Globus pallidus (tissue), 1 donor: Measurements from ENCODE around the gene SNRPA.
"Not testable (repeated sequence)": the region's sequence is repeated elsewhere in the genome, so short reads cannot be mapped to it uniquely, and the experiment has no call there.

Source experiments
- DNase-seq: peaks from one replicate; pipeline ENCODE4 v3.0.0-alpha.2; 2015; ENCODE audit warnings: low spot score

The SNRPA gene

GRCh38 chr19:40802300-40803169, 51.5 kb downstream of the SNRPA start:
- no peak for DNase-seq

GRCh38 chr19:40803170-40803856, 52.3 kb downstream of the SNRPA start:
- no peak for DNase-seq

- DNase-seq, result no peak
Measured at GRCh38 chr19:40803857-40804782, 53.1 kb downstream of the SNRPA start.

DNA sequence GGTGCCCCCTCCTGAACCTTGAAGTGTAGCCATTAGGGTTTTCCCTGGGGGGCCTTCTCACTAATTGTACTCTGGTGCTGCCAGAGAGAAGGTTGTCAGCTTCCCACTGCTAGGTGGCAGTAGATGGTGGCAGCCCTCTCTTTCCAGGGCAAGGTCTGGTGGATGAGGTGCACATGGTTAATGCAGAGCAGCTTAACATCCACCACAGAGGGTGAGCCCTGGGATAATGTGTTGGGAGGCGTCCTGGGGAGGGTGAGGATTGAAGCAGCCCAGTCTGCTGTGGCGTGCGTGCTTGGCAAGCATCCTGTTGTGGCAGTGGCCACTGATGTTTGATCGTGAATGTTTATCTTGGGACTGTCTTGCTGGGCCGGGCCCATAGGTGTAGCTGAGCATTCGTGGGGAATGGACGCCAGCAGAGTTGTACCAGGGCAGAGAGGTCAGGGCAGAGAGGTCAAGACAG, 53.8 kb downstream of the SNRPA start:
- DNase-seq, result no peak

- no peak for DNase-seq
Measured at GRCh38 chr19:40805258-40805868, 54.4 kb downstream of the SNRPA start.

- peak; percentile 97 for DNase-seq
Measured at GRCh38 chr19:40806423-40807146, 55.6 kb downstream of the SNRPA start.

DNA sequence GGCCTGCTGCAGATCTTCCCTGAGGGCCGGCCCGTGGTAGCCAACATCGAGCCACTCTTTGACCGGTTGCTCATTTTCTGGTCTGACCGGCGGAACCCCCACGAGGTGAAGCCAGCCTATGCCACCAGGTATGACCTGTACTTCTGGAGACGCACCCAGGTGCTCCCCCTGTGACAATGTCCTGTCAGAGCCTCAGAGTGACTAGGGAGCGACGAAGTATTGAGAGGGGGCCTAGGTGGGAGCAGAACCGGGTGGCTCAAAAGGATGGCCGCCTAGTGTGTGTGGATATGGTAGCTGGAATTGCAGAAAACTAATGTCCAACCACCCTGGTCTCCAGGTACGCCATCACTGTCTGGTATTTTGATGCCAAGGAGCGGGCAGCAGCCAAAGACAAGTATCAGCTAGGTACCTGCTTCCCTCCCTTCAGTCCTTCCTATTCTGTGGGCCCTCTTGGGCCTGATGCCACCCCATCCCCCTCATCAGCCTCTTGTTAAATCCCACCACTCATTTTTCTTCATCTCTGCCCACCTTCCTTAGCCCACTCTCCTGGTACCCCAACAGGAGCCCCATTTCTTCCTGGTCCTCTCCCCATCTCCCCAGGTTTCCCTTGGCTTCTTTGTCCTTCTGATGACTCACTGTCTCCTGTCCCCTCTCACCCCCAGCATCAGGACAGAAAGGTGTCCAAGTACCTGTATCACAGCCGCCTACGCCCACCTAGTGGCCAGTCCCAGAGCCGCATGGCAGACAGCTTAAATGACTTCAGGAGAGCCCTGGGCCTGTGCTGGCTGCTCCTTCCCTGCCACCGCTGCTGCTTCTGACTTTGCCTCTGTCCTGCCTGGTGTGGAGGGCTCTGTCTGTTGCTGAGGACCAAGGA, 56.4 kb downstream of the SNRPA start:
- DNase-seq, result no peak

GRCh38 chr19:40808021-40808325, 57.0 kb downstream of the SNRPA start:
- no peak for DNase-seq

DNA sequence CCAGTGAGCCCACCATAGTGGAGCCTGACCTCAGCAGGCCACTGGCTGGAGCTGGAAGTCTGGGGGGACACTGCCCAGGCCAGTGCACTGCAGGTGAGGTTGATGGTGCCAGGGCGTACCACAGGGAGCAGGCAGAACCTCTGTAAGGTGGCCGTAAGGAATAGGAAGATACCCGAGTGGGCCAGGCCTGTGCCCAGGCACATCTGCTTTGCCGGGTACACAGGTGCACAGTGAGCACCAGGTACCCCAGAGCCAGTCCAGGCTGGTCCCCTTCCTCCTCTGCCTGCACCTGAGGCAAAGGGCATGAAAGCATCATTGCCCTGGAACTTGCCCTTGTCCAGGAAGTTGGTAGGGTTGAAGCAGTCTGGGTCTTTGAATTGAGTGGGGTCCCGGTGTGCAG, 57.5 kb downstream of the SNRPA start:
- no peak for DNase-seq

DNA sequence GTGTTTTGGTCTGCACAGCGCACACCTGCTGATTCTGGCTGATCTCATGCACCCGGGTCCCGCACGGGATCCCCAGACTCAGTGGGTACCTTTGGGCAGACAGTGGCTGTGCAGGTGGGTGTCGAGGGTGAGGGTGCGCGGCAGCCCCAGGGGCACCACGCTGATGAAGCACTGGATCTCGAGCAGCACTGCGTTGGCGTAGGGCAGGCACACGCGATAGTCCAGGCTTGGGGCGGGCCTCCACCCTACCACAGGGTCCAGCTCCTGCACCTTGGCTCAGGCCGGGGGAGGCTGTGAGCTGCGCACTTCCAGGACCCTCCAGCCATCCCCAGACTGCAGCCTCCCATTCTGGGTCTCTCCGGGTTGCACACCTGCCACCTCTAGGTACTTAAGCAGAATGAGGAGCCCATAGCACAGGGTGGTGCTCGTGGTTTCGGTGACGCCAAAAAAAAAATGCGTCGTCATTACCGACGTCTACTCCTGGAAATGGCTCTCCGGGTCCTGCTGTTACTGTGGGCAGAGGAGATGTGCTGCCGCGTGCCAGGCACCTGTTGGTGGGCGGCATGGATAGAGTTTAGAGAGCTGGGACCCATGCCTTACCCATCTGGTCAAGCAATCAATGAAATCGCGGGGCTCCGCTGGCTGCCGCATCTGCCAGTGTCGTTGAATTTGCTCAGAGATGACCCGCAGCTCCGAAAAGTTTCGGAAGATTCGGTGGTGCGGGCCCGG, 58.5 kb downstream of the SNRPA start:
- no peak for DNase-seq

- DNase-seq, result no peak
Measured at GRCh38 chr19:40810160-40810559, 59.2 kb downstream of the SNRPA start.

DNA sequence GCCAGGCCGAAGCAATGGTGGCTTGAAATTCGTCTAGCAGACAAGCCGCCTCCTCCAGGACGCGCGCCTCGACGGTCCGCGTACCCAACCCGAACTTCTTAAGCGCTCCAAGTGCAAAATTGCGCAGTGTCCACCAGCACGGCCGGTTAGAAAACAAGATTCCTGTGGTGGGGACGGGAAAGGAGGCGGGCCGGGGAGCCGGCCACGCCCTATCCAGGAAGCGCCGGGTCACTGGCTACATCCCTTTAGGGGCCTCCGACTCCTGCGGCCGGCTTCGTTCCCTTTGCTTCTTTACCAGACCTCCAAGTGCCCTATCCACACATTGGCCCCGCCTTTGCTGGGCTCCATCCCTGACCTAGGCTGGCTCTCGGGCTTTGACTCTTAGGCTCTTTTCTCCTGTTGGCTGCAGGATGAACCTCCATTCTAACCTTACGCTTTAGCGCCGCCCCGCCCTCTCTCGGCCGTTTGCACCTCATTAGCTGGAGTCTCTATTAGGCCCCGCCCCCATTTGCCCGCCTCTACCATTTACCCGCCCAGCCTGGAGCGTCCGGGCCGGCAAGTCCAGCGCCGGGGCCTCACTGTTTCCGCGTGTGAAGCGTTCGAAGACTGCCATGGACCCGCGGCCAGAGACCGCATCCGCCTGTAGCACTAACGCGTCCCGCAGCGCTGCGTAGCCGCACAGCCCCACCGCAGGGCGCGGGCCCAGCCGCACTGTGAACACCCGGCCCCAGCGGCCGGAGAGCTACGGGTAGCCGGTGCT, 59.8 kb downstream of the SNRPA start:
- peak; percentile 77 for DNase-seq

DNA sequence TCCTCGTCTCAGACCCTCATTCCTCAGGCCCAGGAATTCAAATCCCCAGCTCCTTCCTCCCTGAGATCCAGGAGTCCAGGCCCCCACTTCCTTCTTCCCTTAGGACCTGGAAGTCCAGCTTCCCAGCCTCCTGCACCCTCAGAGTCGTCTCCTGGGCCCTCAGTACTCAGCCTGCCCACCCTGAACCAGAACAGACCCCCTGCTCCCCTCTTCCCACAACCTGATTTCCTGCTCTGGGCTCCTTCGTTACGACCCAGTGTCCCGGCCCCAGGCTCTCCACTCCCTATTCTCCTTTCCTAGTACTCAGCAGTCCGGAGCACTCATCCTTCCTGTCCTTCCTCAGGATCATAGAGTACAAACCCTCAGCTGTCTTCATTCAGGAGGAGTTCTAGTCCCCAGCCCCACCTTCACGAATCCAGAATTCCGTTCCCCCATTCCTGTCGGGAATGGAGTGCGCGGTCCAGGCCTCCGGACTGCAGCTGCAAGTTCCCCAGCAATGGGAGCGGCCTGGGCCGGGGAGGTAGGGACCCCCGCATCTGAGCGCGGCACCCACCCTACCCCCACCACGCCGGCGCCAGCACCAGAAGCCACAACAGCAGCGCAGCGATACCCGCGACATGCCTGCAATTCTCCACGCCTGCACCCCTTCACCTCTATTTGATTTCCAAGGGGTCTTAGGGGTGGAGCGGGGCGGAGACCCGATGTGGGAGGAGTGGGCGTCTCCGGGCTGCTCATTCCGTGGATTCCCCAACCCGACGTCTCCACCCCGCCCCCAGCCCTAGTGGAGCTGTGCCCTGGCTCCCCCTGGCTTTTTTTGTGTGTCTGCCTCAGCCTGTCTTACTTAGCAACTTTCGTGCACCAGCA, 60.7 kb downstream of the SNRPA start:
- no peak for DNase-seq

DNA sequence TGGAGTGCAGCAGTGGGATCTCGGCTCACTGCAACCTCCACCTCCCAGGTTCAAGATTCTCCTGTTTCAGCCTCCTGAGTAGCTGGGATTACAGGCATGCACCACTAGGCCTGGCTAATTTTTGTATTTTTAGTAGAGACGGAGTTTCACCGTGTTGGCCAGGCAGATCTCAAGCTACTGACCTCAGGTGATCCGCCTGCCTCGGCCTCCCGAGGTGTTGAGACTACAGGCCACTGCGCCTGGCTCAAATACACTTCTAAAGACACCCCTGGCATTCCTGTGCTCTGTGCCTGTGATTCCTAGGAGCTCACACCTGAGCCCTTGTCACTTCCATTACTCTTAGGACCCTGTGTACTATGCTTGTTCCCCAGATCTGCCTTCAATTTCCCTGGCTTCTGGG, 61.6 kb downstream of the SNRPA start:
- not testable (repeated sequence) for DNase-seq

GRCh38 chr19:40813182-40813581, 62.2 kb downstream of the SNRPA start:
- DNase-seq, result no peak
